Esophagus squamous epithelium (tissue), 5 donors: ENCODE measurements around the gene SAA2. TPM values are rescaled to one million over a fixed set of nuclear protein-coding genes. Genes with fewer than 3 reads are reported as not detected.
"Not testable (repeated sequence)": the region's sequence is repeated elsewhere in the genome, so short reads cannot be mapped to it uniquely, and the experiment has no call there.

Experiments
- DNase-seq: peaks from one replicate; lab custom pipeline; 2025; lab: John Stamatoyannopoulos, UW
- H3K27ac ChIP-seq, 4 donors: fragments of 200-600 bp; sonication (generic); one replicate each; pipeline ENCODE4 v1.5.1; 2016 to 2019; ENCODE audit warnings: mild to moderate bottlenecking in 1 of 4
- H3K27me3 ChIP-seq, 4 donors: fragments of 200-600 bp; sonication (generic); 1 replicate in 3 of 4; 2 replicates in 1 of 4; pipeline versions ENCODE4 v1.5.1 to v1.6.0; 2017 to 2021; ENCODE audit warnings: antibody characterized with exemption in 1 of 4
- H3K36me3 ChIP-seq, 3 donors: fragments of 200-600 bp; sonication (generic); one replicate each; pipeline ENCODE4 v1.5.1; 2016 to 2019
- H3K4me1 ChIP-seq, 3 donors: fragments of 200-600 bp; sonication (generic); one replicate each; pipeline ENCODE4 v1.5.1; 2017 to 2019
- H3K4me3 ChIP-seq, 4 donors: fragments of 200-600 bp; sonication (generic); 1 replicate in 3 of 4; 2 replicates in 1 of 4; pipeline ENCODE4 v1.5.1; 2016 to 2019; ENCODE audit warnings: mild to moderate bottlenecking in 2 of 4, moderate library complexity in 1 of 4
- H3K9me3 ChIP-seq, 3 donors: fragments of 200-600 bp; sonication (generic); one replicate each; pipeline ENCODE4 v1.5.1; 2016 to 2019
- POLR2A ChIP-seq, 4 donors: fragments of 450-650 bp; IDR thresholded peaks; one replicate each; pipeline ENCODE4 v1.6.1; 2017; ENCODE audit warnings: antibody characterized with exemption in 4 of 4, mild to moderate bottlenecking in 4 of 4, moderate library complexity in 3 of 4
- WGBS, 2 donors: methylation state at CpG; one replicate each; pipeline ENCODE4 v1.1.5; 2018; 5-methylcytosine and 5-hydroxymethylcytosine counted together
- intact Hi-C: fragments of 100-400 bp; cut with DNase I; formaldehyde crosslinking; loops from one replicate; pipeline ENCODE4 v1.15.0; 2022
- total RNA-seq, 4 donors: library from RNA; depleted of rRNA; stranded (reverse); fragments of >200 nt; gene quantifications; one replicate each; pipeline ENCODE4 v1.1.0, GENCODE V29; 2016
- TF ChIP-seq, protein P1 (sequence below), 6 experiments: fragments of 450-650 bp in 4 of 6; fragments of 200-600 bp in 2 of 6; sonication (generic) in 2 of 6; IDR thresholded peaks; one replicate each; pipeline ENCODE4 v1.5.1; 2016 to 2019; ENCODE audit warnings: antibody characterized with exemption in 6 of 6, mild to moderate bottlenecking in 4 of 6, moderate library complexity in 4 of 6
- donor health status: DM: yes; HTN: yes; CAD: no.

The SAA2 gene
- total RNA-seq, 4 donors from 2014 or later = 5.4 to 79.8 (median 12.9) TPM; not detected in 1

DNA sequence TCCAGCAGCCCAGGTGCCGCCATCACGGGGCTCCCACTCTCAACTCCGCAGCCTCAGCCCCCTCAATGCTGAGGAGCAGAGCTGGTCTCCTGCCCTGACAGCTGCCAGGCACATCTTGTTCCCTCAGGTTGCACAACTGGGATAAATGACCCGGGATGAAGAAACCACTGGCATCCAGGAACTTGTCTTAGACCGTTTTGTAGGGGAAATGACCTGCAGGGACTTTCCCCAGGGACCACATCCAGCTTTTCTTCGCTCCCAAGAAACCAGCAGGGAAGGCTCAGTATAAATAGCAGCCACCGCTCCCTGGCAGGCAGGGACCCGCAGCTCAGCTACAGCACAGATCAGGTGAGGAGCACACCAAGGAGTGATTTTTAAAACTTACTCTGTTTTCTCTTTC is 17.5 kb upstream of the SAA2 start, which contains the start of gene SAA1:
SAA1 (plus strand) TSS at position 316 of the 400 bp plus-strand sequence. CDS start 624 bp downstream, outside the sequence.
- peak within 1 kb of the TSS in 1 of 4 donors; percentile 14 for H3K27ac ChIP-seq
- TF ChIP-seq, protein P1, sequence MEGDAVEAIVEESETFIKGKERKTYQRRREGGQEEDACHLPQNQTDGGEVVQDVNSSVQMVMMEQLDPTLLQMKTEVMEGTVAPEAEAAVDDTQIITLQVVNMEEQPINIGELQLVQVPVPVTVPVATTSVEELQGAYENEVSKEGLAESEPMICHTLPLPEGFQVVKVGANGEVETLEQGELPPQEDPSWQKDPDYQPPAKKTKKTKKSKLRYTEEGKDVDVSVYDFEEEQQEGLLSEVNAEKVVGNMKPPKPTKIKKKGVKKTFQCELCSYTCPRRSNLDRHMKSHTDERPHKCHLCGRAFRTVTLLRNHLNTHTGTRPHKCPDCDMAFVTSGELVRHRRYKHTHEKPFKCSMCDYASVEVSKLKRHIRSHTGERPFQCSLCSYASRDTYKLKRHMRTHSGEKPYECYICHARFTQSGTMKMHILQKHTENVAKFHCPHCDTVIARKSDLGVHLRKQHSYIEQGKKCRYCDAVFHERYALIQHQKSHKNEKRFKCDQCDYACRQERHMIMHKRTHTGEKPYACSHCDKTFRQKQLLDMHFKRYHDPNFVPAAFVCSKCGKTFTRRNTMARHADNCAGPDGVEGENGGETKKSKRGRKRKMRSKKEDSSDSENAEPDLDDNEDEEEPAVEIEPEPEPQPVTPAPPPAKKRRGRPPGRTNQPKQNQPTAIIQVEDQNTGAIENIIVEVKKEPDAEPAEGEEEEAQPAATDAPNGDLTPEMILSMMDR (IDR thresholded peaks at IDR 0.05) = no peak
- TF ChIP-seq POLR2A (IDR thresholded peaks at IDR 0.05) = no peak
- H3K27me3 ChIP-seq = no peaks in the 10 kb centered on the region
- H3K4me1 ChIP-seq = peaks cover 0 to 4% (median 0%) of the 10 kb centered on the region in 3 donors
- H3K9me3 ChIP-seq = no peaks in the 10 kb centered on the region
- no peak for DNase-seq
- 32 to 33% methylated on average over 4 to 5 of the region's 8 CpGs for WGBS, 2 donors
- H3K4me3 ChIP-seq = no peak within 1 kb of the TSS
- intact Hi-C loops = no loop called here
- H3K36me3 ChIP-seq = no peaks in the 10 kb centered on the region

DNA sequence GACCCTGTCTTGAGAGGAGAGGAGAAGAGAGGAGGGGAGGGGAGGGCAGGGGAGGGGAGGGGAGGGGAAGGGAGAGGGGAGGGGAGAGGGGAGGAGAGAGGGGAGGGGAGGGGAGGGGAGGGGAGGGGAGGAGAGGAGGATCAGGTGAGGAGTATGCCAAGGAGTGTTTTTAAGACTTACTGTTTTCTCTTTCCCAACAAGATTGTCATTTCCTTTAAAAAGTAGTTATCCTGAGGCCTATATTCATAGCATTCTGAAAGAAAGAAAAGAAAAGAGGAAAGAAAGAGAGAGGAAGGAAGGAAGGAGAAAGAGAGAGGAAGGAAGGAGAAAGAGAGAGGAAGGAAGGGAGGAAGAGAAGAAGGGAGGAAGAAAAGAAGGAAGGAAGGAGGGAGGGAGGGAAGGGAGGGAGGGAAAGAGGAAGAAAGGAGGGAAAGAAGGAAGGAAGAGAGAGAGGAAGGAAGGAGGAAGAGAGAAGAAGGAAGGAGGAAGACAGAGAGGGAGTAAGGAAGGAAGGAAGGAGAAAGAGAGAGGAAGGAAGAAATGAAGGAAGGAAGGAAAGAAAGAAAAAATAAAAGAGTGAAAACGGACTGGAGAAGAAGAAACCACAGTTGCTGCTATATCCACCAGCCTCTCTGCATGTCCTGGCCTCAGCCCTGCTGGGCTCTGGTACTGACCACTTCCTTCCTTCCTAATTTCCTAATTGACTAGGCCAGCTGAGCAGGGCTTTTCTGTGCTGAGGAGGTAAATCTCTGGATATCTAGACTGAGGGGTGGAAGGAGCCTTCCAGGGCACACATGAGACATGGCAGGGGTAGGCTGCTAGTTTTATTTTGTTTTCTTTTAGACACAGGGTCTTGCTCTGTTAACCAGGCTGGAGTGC is 16.4 kb upstream of the SAA2 start:
- H3K36me3 ChIP-seq = no peaks in the 10 kb centered on the region
- TF ChIP-seq POLR2A (IDR thresholded peaks at IDR 0.05) = no peak
- TF ChIP-seq, protein P1 (IDR thresholded peaks at IDR 0.05) = no peak
- no peaks in the 10 kb centered on the region for H3K27me3 ChIP-seq
- WGBS, 2 donors = 58 to 71% methylated on average over 1 of the region's 1 CpG
- no peak overlapping the region for H3K27ac ChIP-seq
- H3K4me3 ChIP-seq = no peak overlapping the region
- intact Hi-C loops = no loop called here
- H3K9me3 ChIP-seq = no peaks in the 10 kb centered on the region
- no peak for DNase-seq
- peaks cover 0 to 4% (median 0%) of the 10 kb centered on the region in 3 donors for H3K4me1 ChIP-seq

DNA sequence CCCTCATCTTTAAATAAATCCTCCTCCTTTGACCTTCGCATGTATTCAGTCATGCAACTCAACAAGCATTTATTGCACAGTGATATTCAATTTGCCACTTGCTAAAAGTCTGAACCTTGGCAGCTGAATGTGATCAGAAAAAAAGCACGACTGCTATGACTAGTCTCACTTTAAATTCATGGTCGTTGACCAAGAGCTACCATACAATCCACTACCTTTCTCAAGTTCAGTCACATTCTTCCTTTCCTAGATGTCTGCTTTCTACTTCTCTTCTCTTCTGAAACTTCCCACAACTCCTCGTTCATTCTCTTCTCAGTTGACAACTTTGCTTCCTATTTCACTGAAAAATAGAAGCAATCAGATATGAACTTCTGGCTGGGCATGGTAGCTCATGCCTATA is 15.6 kb upstream of the SAA2 start:
- TF ChIP-seq, protein P1 (IDR thresholded peaks at IDR 0.05) = no peak
- no peak for TF ChIP-seq POLR2A (IDR thresholded peaks at IDR 0.05)
- Histone ChIP-seq H3K27ac (no peak overlapping the region), H3K27me3 (no peaks in the 10 kb centered on the region), H3K36me3 (no peaks in the 10 kb centered on the region), H3K9me3 (no peaks in the 10 kb centered on the region), H3K4me3 (no peak overlapping the region), H3K4me1 (peaks cover 0 to 4% (median 0%) of the 10 kb centered on the region in 3 donors)
- 68 to 75% methylated on average over 4 of the region's 4 CpGs for WGBS, 2 donors
- DNase-seq = no peak
- intact Hi-C loops = no loop called here

DNA sequence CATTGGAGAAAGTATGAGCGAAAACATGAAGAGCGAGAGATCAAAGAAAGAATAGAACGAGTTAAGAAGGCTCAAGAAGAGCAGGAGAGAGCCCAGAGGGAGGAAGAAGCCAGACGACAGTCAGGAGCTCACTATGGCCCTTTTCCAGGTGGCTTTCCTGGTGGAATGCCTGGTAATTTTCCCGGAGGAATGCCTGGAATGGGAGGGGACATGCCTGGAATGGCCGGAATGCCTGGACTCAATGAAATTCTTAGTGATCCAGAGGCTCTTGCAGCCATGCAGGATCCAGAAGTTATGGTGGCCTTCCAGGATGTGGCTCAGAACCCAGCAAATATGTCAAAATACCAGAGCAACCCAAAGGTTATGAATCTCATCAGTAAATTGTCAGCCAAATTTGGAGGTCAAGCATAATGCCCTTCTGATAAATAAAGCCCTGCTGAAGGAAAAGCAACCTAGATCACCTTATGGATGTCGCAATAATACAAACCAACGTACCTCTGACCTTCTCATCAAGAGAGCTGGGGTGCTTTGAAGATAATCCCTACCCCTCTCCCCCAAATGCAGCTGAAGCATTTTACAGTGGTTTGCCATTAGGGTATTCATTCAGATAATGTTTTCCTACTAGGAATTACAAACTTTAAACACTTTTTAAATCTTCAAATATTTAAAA is 14.3 kb upstream of the SAA2 start:
- H3K4me3 ChIP-seq, H3K27me3 ChIP-seq, H3K4me1 ChIP-seq, H3K27ac ChIP-seq, intact Hi-C loops, H3K36me3 ChIP-seq, DNase-seq, H3K9me3 ChIP-seq: not testable (repeated sequence)
- 63 to 64% methylated on average over 8 of the region's 8 CpGs for WGBS, 2 donors

DNA sequence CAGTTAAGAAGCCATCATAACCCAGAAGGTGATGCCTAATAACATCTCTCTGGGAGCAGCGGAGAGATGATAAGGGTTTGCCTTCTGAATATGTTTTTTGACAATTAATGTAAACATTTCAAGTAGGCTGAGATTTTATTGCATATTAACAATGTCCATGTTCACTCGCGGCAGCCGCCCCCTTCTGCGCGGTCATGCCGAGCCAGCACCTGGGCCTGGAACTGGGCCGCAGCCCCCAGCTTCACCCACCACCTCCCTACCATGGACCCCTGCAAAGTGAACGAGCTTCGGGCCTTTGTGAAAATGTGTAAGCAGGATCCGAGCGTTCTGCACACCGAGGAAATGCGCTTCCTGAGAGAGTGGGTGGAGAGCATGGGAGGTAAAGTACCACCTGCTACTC is 13.3 kb upstream of the SAA2 start:
- Histone ChIP-seq H3K4me3 (no peak overlapping the region), H3K27me3 (no peaks in the 10 kb centered on the region), H3K9me3 (no peaks in the 10 kb centered on the region), H3K27ac (no peak overlapping the region), H3K36me3 (no peaks in the 10 kb centered on the region), H3K4me1 (peaks cover 0 to 4% (median 0%) of the 10 kb centered on the region in 3 donors)
- intact Hi-C loops = no loop called here
- no peak for TF ChIP-seq POLR2A (IDR thresholded peaks at IDR 0.05)
- TF ChIP-seq, protein P1 (IDR thresholded peaks at IDR 0.05) = no peak
- DNase-seq = no peak
- WGBS, 2 donors = 89 to 90% methylated on average over 5 to 14 of the region's 14 CpGs
